NK-92 treated with Interleukin-12 subunit alpha and Interleukin-12 subunit beta, amount 100 ng/mL, for 24 hours (cell line): ENCODE data around the gene MYO1D.
"Not testable (repeated sequence)": the region's sequence is repeated elsewhere in the genome, so short reads cannot be mapped to it uniquely, and the experiment has no call there.

Experiments used
- DNase-seq: peaks from one replicate; lab custom pipeline; 2025; lab: John Stamatoyannopoulos, UW

MYO1D gene

GRCh38 chr17:32527146-32527545 is 349.8 kb downstream of the MYO1D start:
- no peak for DNase-seq

- no peak for DNase-seq
Observed at GRCh38 chr17:32525122-32525521, 351.8 kb downstream of the MYO1D start.

GRCh38 chr17:32524553-32524880 is 352.4 kb downstream of the MYO1D start:
- not testable (repeated sequence) for DNase-seq

GRCh38 chr17:32523827-32524552 is 352.9 kb downstream of the MYO1D start:
- DNase-seq = peak; percentile 36

- DNase-seq = peak; percentile 55
Observed at GRCh38 chr17:32523017-32523680, 353.8 kb downstream of the MYO1D start.

- DNase-seq = no peak
Observed at GRCh38 chr17:32520737-32521404, 356.1 kb downstream of the MYO1D start.

- DNase-seq = peak; percentile 60
Observed at GRCh38 chr17:32520104-32520701, 356.7 kb downstream of the MYO1D start.

- DNase-seq = peak; percentile 82
Observed at GRCh38 chr17:32519228-32520103, 357.5 kb downstream of the MYO1D start.

- no peak for DNase-seq
Observed at GRCh38 chr17:32518646-32519227, 358.2 kb downstream of the MYO1D start.

GRCh38 chr17:32517982-32518381 is 358.9 kb downstream of the MYO1D start:
- no peak for DNase-seq

- DNase-seq = no peak
Observed at GRCh38 chr17:32516940-32517701, 359.8 kb downstream of the MYO1D start.

- no peak for DNase-seq
Observed at GRCh38 chr17:32516450-32516849, 360.5 kb downstream of the MYO1D start.

- no peak for DNase-seq
Observed at GRCh38 chr17:32515677-32516383, 361.1 kb downstream of the MYO1D start.

GRCh38 chr17:32514606-32515005 is 362.3 kb downstream of the MYO1D start:
- no peak for DNase-seq

GRCh38 chr17:32513579-32513978 is 363.3 kb downstream of the MYO1D start:
- DNase-seq = no peak

GRCh38 chr17:32512328-32512727 is 364.6 kb downstream of the MYO1D start:
- DNase-seq = no peak

- no peak for DNase-seq
Observed at GRCh38 chr17:32510466-32510865, 366.5 kb downstream of the MYO1D start.

GRCh38 chr17:32508926-32509325 is 368.0 kb downstream of the MYO1D start:
- no peak for DNase-seq

GRCh38 chr17:32504166-32504990 is 372.5 kb downstream of the MYO1D start:
- peak; percentile 38 for DNase-seq
